ENCODE data around the gene CCDC102A.

CCDC102A gene

GRCh38 chr16:57498031-57498430 is 38.3 kb downstream of the CCDC102A start (continued):
- TF ChIP-seq ZNF768 (tag by site-specific recombination; IDR thresholded peaks at IDR 0.05): no peak
- TF ChIP-seq BCL11B (tag by site-specific recombination; IDR thresholded peaks at IDR 0.05; ENCODE audit: low read depth): no peak
- TF ChIP-seq GLIS2 (tag by site-specific recombination; IDR thresholded peaks at IDR 0.05): no peak
- no peak for TF ChIP-seq ZSCAN23 (tag by site-specific recombination; IDR thresholded peaks at IDR 0.05)
- TF ChIP-seq ZNF133 (tag by site-specific recombination; IDR thresholded peaks at IDR 0.05): no peak
- TF ChIP-seq ZBTB8A (tag by site-specific recombination; IDR thresholded peaks at IDR 0.05): no peak
- no peak for TF ChIP-seq ZBTB11 (tag by site-specific recombination; conservative IDR thresholded peaks at IDR 0.05; ENCODE audit: low read depth)

DNA sequence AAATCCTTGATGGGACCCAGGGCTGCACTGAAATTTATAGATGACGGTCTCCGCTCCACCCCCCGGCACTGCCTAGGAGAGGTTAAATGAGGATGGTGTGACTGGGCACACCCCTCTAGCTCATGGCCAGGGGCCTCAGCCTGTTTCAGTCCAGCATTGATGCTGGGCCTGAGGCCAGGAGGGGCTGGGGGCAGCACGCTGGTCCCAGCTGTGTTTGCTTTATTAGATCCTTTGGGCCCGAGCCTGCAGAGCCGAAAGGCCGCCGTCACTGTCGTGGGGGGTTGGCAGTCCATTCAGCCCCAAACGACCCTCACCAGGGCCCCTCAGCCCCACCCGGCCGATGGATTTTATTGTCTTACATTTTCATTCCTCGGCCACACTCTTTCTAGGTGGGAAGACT is 39.2 kb downstream of the CCDC102A start:
- Histone ChIP-seq H3K4me1 (ENCODE audit: control insufficient read depth, insufficient read depth, low read length) (no peaks in the 10 kb centered on the region), H3K27ac (ENCODE audit: extremely low read depth, low read depth, low read length) (no peak overlapping the region), H3K4me3 (ENCODE audit: low read depth, low read length) (no peak overlapping the region), H3K9me3 (ENCODE audit: control insufficient read depth, insufficient read depth, low read depth, low read length) (no peaks in the 10 kb centered on the region), H3K36me3 (ENCODE audit: control insufficient read depth in 2 of 2, insufficient read depth in 1 of 2, low read length in 2 of 2) (no peaks in the 10 kb centered on the region)
- CTCF ChIA-PET: interaction anchor here (0.6 to 0.7 kb wide), 2 partner anchors 8 to 22 kb away, joined by 3 read pairs; no protein-coding TSS in a partner anchor
- POLR2A ChIA-PET: no interaction called here
- TF ChIP-seq ZNF37A (tag by site-specific recombination; IDR thresholded peaks at IDR 0.05): no peak
- no peak for TF ChIP-seq ZNF843 (tag by site-specific recombination; IDR thresholded peaks at IDR 0.05)
- no peak for TF ChIP-seq ZNF654 (tag by site-specific recombination; IDR thresholded peaks at IDR 0.05; ENCODE audit: low read depth)
- TF ChIP-seq ZNF202 (tag by site-specific recombination; IDR thresholded peaks at IDR 0.05; ENCODE audit: borderline replicate concordance): no peak
- no peak for TF ChIP-seq ZNF10 (tag by site-specific recombination; IDR thresholded peaks at IDR 0.05)
- no peak for TF ChIP-seq ZBTB7A (tag by site-specific recombination; IDR thresholded peaks at IDR 0.05; ENCODE audit: low read depth)
- no peak for TF ChIP-seq WT1 (tag by site-specific recombination; IDR thresholded peaks at IDR 0.05)
- no peak for TF ChIP-seq ZNF391 (tag by site-specific recombination; IDR thresholded peaks at IDR 0.05; ENCODE audit: borderline replicate concordance, low read depth)
- no peak for TF ChIP-seq ZBTB11 (tag by site-specific recombination; conservative IDR thresholded peaks at IDR 0.05; ENCODE audit: low read depth)
- TF ChIP-seq, protein P1, sequence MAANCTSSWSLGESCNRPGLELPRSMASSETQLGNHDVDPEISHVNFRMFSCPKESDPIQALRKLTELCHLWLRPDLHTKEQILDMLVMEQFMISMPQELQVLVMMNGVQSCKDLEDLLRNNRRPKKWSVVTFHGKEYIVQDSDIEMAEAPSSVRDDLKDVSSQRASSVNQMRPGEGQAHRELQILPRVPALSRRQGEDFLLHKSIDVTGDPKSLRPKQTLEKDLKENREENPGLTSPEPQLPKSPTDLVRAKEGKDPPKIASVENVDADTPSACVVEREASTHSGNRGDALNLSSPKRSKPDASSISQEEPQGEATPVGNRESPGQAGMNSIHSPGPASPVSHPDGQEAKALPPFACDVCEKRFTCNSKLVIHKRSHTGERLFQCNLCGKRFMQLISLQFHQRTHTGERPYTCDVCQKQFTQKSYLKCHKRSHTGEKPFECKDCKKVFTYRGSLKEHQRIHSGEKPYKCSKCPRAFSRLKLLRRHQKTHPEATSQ (tag by site-specific recombination; IDR thresholded peaks at IDR 0.05): no peak
- no peak for TF ChIP-seq BCL11A (tag by site-specific recombination; IDR thresholded peaks at IDR 0.05; ENCODE audit: low read depth)
- no peak for TF ChIP-seq ZNF350 (tag by site-specific recombination; IDR thresholded peaks at IDR 0.05)
- no peak for TF ChIP-seq OVOL3 (tag by site-specific recombination; IDR thresholded peaks at IDR 0.05)
- TF ChIP-seq ZNF785 (tag by site-specific recombination; IDR thresholded peaks at IDR 0.05): no peak
- TF ChIP-seq ZNF394 (tag by site-specific recombination; IDR thresholded peaks at IDR 0.05; ENCODE audit: borderline replicate concordance): no peak
- no peak for TF ChIP-seq ZNF426 (tag by site-specific recombination; IDR thresholded peaks at IDR 0.05)

Data from HEK293 (cell line).